ENCODE measurements around the gene AGPAT4. TPM values are rescaled to one million over a fixed set of nuclear protein-coding genes. Genes with fewer than 3 reads are reported as not detected.

AGPAT4 gene
- polyA plus RNA-seq, 1 donor (not counting 4 experiments of a cell fraction or from before 2014, with no cell fraction given), result 8.4 TPM

DNA sequence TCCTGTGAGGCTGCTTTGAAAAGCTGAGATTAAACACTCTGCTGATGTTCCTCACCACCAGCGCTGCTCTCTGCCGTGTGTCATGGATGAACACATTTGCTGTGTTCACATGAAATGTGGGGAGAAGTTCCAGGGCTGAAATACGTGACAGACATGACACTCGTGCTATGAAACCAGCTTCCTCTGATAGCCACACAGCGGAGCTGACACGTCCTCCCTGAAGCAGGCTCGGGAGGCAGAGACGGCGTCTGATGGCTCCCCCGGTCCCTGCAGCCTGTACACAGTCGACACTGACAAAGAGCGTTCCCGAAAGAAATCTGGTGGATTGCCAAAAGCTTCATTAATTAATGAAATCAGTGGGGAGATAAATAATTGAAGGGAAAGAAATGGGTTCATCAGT lies 17.5 kb downstream of the AGPAT4 start:
- Histone ChIP-seq H4K20me1 (ENCODE audit: control insufficient read depth, extremely low read depth, insufficient read depth, low read length) (no peaks in the 10 kb centered on the region), H3K4me2 (ENCODE audit: control insufficient read depth, extremely low read depth, insufficient read depth, low read depth, low read length) (no peak overlapping the region), H3K27ac (ENCODE audit: control insufficient read depth, insufficient read depth, low read length) (no peak overlapping the region), H3K9ac (ENCODE audit: control insufficient read depth, extremely low read depth, insufficient read depth, low read length) (no peak overlapping the region), H3K27me3 (ENCODE audit: control insufficient read depth, extremely low read depth, insufficient read depth, low read length) (no peaks in the 10 kb centered on the region), H2AFZ (ENCODE audit: control insufficient read depth, low read length) (no peak overlapping the region), H3K79me2 (ENCODE audit: control insufficient read depth, insufficient read depth, low read length) (no peaks in the 10 kb centered on the region), H3K36me3 (ENCODE audit: control insufficient read depth in 2 of 2, extremely low read depth in 1 of 2, insufficient read depth in 2 of 2, low read length in 2 of 2) (peaks cover under 1 to 4% of the 10 kb centered on the region in 2 experiments), H3K9me3 (ENCODE audit: control insufficient read depth, low read depth, low read length) (no peaks in the 10 kb centered on the region), H3K9me1 (ENCODE audit: control insufficient read depth, extremely low read depth, insufficient read depth, low read length) (peaks cover 2% of the 10 kb centered on the region), H3K4me1 (ENCODE audit: control insufficient read depth, extremely low read depth, insufficient read depth, low read length) (no peaks in the 10 kb centered on the region), H3K4me3 (ENCODE audit: control insufficient read depth in 2 of 3, extremely low read depth in 1 of 3, insufficient read depth in 2 of 3, low read depth in 1 of 3, low read length in 3 of 3) (no peak overlapping the region)
- dilution Hi-C loops (cut with MboI; ENCODE audit: extremely low pct_ligation_motif_present, low sequenced_read_pairs), result no loop called here
- DNase-seq (ENCODE audit: low read depth, low spot score) (no peak), FAIRE-seq (no peak)
- no peak for TF ChIP-seq EZH2 (IDR thresholded peaks at IDR 0.05; ENCODE audit: low read length)
- TF ChIP-seq, protein P1, sequence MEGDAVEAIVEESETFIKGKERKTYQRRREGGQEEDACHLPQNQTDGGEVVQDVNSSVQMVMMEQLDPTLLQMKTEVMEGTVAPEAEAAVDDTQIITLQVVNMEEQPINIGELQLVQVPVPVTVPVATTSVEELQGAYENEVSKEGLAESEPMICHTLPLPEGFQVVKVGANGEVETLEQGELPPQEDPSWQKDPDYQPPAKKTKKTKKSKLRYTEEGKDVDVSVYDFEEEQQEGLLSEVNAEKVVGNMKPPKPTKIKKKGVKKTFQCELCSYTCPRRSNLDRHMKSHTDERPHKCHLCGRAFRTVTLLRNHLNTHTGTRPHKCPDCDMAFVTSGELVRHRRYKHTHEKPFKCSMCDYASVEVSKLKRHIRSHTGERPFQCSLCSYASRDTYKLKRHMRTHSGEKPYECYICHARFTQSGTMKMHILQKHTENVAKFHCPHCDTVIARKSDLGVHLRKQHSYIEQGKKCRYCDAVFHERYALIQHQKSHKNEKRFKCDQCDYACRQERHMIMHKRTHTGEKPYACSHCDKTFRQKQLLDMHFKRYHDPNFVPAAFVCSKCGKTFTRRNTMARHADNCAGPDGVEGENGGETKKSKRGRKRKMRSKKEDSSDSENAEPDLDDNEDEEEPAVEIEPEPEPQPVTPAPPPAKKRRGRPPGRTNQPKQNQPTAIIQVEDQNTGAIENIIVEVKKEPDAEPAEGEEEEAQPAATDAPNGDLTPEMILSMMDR (optimal IDR thresholded peaks at IDR 0.05 in 1 of 3, IDR thresholded peaks at IDR 0.05 in 1 of 3, conservative IDR thresholded peaks at IDR 0.05 in 1 of 3; ENCODE audit: extremely low read depth in 1 of 3, insufficient read depth in 2 of 3, low read length in 3 of 3), result no peak

DNA sequence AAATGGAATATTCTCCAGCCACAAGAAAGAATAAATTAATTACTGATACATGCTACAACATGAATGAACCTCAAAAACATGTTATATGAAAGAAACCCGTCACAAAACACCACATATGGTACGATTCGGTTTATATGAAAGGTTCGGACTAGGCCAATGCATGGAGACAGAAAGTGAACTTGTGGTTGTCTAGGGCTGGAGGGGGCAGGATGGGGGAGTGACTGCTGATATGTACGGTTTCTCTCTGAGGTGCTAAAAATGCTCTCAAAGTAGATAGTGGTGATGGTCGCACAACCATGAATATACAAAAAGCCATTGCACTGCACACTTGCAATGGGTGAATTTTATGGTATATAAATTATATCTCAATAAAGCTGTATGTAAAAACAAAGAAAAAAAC lies 18.3 kb downstream of the AGPAT4 start:
- no peak for FAIRE-seq
- dilution Hi-C loops (cut with MboI; ENCODE audit: extremely low pct_ligation_motif_present, low sequenced_read_pairs), result no loop called here
- Histone ChIP-seq H3K4me1 (ENCODE audit: control insufficient read depth, extremely low read depth, insufficient read depth, low read length) (no peaks in the 10 kb centered on the region), H2AFZ (ENCODE audit: control insufficient read depth, low read length) (no peak overlapping the region), H3K4me3 (ENCODE audit: control insufficient read depth in 2 of 3, extremely low read depth in 1 of 3, insufficient read depth in 2 of 3, low read depth in 1 of 3, low read length in 3 of 3) (no peak overlapping the region), H3K9ac (ENCODE audit: control insufficient read depth, extremely low read depth, insufficient read depth, low read length) (no peak overlapping the region), H4K20me1 (ENCODE audit: control insufficient read depth, extremely low read depth, insufficient read depth, low read length) (no peaks in the 10 kb centered on the region), H3K9me1 (ENCODE audit: control insufficient read depth, extremely low read depth, insufficient read depth, low read length) (peaks cover 2% of the 10 kb centered on the region), H3K79me2 (ENCODE audit: control insufficient read depth, insufficient read depth, low read length) (no peaks in the 10 kb centered on the region), H3K9me3 (ENCODE audit: control insufficient read depth, low read depth, low read length) (no peaks in the 10 kb centered on the region), H3K27me3 (ENCODE audit: control insufficient read depth, extremely low read depth, insufficient read depth, low read length) (no peaks in the 10 kb centered on the region), H3K4me2 (ENCODE audit: control insufficient read depth, extremely low read depth, insufficient read depth, low read depth, low read length) (no peak overlapping the region), H3K27ac (ENCODE audit: control insufficient read depth, insufficient read depth, low read length) (no peak overlapping the region), H3K36me3 (ENCODE audit: control insufficient read depth in 2 of 2, extremely low read depth in 1 of 2, insufficient read depth in 2 of 2, low read length in 2 of 2) (peaks cover 0 to 3% of the 10 kb centered on the region in 2 experiments)
- TF ChIP-seq EZH2 (IDR thresholded peaks at IDR 0.05; ENCODE audit: low read length), result no peak
- TF ChIP-seq, protein P1 (optimal IDR thresholded peaks at IDR 0.05 in 1 of 3, IDR thresholded peaks at IDR 0.05 in 1 of 3, conservative IDR thresholded peaks at IDR 0.05 in 1 of 3; ENCODE audit: extremely low read depth in 1 of 3, insufficient read depth in 2 of 3, low read length in 3 of 3), result no peak
- DNase-seq (ENCODE audit: low read depth, low spot score), result no peak
